ENCODE data around the gene AP5M1.
"Not testable (repeated sequence)": the region's sequence is repeated elsewhere in the genome, so short reads cannot be mapped to it uniquely, and the experiment has no call there.

Gene AP5M1

GRCh38 chr14:57268161-57269069 lies at the start of gene AP5M1, which contains the start of gene EXOC5:
TSS of gene AP5M1 (plus strand) at chr14:57268971. CDS start at chr14:57269315, 344 bp downstream.
TSS of gene EXOC5 (minus strand) at chr14:57268905. CDS start at chr14:57268648, 257 bp downstream.
- peak; percentile 68 for DNase-seq (ENCODE audit: low spot score)

DNA sequence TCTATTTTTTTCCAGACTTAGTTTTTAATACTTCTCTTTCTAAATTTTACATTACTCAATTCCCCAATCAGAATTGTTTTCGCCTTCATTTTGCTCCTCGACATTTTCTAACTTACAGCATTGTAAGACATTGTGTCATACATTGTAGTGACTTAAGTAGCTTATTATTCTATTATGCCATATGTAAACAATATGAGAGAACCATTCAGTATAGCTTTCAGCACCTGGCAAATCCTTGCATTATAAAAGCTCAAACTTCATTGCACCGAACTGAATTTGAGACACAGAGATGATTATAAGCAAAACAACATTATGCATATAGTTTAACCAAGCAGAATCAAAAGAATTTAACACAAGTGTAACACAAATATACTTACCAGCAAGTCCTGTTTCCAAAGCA lies 46.8 kb upstream of the AP5M1 start:
- no peak for DNase-seq (ENCODE audit: low spot score)

DNA sequence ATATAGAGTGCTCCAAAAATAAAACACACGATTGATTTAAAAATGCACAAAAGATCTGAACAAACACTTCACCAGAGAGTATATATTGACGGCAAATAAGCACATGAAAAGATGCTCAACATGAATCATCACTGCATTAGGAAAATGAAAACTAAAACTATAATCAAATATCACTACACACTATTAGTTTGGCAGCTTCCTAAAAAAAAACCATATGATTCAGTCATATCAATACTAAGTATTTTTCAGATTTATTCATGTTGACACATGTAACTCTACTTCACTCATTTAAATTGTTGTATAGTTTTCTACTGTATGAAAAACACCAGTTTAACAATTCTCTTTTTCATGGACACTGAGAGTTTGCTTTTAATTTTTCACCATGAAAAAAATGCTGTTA lies 41.7 kb upstream of the AP5M1 start:
- DNase-seq (ENCODE audit: low spot score): no peak

DNA sequence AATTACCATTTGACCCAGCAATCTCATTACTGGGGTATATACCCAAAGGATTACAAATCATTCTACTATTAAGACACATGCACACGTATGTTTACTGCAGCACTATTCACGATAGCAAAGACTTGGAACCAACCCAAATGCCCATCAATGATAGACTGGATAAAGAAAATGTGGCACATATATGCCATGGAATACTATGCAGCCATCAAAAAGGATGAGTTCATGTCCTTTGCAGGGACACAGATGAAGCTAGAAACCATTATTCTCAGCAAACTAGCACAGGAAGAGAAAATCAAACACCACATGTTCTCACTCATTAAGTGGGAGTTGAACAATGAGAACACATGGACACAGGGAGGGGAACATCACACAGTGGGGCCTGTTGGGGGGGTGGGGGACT lies 40.5 kb upstream of the AP5M1 start:
- not testable (repeated sequence) for DNase-seq (ENCODE audit: low spot score)

DNA sequence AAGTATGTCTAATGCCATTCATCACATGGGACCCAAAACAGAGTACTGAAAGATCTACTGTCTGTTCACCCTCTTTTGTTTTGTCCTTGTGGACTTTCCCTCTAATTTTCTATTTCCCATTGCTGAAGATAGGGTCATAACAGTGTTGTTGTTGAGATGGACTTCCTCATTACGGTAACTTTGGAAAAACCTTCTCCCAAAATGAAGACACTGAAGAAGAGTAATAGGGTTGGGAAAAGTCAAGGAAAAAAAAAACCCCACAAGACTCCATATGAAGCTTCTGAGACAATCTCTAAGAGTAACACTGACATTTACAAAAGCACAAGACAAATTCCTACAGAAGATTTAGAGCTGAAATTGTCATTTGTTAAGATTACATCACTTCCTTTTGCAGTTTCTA lies 36.8 kb upstream of the AP5M1 start:
- DNase-seq (ENCODE audit: low spot score): no peak

DNA sequence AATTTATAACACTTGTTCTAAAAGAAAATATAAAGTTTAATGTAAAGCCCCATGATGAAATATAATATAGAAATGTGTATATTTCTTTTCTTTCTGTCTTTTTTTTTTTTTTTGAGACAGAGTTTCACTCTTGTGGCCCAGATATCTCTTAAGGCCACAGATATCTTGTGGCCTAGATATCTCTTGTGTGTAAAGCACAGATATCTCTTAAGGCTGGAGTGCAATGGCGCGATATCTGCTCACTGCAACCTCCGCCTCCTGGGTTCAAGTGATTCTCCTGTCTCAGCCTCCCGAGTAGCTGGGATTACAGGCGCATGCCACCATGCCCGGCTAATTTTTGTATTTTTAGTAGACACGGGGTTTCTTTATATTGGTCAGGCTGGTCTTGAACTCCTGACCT lies 28.7 kb upstream of the AP5M1 start:
- not testable (repeated sequence) for DNase-seq (ENCODE audit: low spot score)

DNA sequence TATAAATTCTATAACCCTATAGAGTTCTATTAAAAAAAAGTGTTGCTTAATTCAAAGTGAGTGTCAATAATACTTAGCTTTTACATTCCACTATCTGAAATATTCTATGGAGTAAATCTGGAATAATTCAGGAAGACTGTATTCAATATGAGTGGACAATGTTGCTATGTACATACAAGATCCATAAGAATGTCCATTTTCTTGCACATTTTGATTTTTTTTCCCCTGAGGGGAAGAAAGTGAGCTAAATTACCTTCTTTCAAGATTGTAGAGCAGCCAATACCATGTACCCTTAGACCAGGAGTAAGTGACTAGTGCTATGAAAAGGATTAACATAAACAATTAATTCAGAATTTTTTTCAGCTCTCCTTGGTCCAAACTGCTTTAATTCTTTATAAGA lies 25.5 kb upstream of the AP5M1 start:
- no peak for DNase-seq (ENCODE audit: low spot score)

- no peak for DNase-seq (ENCODE audit: low spot score)
These were observed 24.7 kb upstream of the AP5M1 start for GRCh38 chr14:57244106-57244505.

GRCh38 chr14:57245941-57246340 lies 22.8 kb upstream of the AP5M1 start:
- DNase-seq (ENCODE audit: low spot score): no peak

GRCh38 chr14:57246933-57247657 lies 21.7 kb upstream of the AP5M1 start:
- no peak for DNase-seq (ENCODE audit: low spot score)

DNA sequence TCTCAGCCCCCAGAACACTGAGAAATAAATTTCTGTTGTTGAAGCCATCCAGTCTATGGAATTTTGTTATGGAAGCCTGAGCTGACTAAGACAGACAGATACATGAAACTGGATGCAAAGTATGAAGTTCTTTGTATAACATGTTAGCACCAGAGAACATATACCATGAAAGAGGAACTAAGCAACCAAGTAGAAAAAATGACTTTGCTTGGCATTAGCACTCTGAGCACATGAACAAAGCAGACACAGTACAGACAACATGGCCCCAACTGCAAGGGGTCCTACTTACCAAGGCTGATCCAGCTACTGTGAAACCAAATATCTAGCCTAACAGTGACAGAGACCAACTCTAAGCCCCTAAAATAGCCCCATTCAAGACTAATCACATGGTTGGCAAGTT lies 13.9 kb upstream of the AP5M1 start:
- DNase-seq (ENCODE audit: low spot score): no peak

- DNase-seq (ENCODE audit: low spot score): not testable (repeated sequence)
These were observed 10.6 kb upstream of the AP5M1 start for GRCh38 chr14:57258221-57258620.

DNA sequence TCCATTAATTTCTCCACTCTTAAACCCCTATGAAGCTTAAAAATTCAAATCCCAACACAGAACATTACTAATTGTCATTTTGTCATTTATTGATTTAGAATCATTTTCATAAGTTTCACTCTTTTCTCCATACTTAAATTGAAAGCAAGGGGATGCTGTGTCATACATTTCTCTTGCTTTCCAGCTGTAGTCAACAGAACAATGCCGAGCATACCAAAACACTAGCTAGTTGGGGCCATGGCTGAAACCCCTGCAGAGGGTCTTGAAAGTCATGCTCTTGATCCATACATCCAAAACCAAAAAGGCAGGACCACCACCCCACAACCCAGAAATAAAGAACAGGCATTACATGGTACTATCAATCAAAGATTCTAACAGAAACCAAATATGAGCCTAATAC lies 9.1 kb upstream of the AP5M1 start:
- no peak for DNase-seq (ENCODE audit: low spot score)

DNA sequence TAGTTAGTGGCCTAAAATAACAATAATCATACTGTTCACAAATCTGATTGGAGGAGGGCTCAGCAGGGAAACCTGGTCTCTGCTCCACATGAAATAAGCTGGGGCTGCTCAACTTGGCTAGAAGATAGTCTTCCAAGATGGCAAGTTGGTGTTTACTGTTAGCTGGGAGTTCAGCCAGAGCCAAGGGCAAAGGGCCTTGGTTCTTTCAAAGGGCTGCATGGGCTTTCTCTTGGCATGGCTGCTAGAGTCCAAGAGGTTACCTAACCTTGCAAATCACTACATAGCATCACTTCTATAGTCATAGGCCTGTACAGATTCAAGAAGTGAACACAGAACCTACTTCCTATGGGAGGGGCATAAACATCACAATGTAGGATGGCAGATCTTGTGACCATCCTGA lies 7.2 kb upstream of the AP5M1 start:
- DNase-seq (ENCODE audit: low spot score): no peak

GRCh38 chr14:57262117-57262516 lies 6.7 kb upstream of the AP5M1 start:
- DNase-seq (ENCODE audit: low spot score): no peak

- DNase-seq (ENCODE audit: low spot score): no peak
These were observed 2.7 kb upstream of the AP5M1 start for GRCh38 chr14:57266065-57266464.

GRCh38 chr14:57273236-57273635 lies 4.5 kb downstream of the AP5M1 start:
- DNase-seq (ENCODE audit: low spot score): no peak

DNA sequence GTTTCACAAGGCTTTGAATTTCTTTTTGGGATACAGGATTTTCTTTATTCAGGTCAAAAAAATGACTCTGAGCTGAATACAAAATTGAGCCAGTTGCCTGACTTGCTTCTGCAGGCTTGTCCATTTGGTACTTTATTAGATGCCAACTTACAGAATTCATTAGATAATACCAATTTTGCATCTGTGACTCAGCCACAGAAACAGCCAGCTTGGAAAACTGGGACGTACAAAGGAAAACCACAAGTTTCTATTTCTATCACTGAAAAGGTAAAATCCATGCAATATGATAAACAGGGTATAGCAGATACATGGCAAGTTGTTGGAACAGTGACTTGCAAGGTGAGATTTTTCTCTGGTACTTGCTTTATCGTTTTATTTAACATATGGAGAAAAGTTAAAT lies 5.8 kb downstream of the AP5M1 start:
- DNase-seq (ENCODE audit: low spot score): no peak

GRCh38 chr14:57275023-57275664 lies 6.4 kb downstream of the AP5M1 start:
- DNase-seq (ENCODE audit: low spot score): no peak

DNA sequence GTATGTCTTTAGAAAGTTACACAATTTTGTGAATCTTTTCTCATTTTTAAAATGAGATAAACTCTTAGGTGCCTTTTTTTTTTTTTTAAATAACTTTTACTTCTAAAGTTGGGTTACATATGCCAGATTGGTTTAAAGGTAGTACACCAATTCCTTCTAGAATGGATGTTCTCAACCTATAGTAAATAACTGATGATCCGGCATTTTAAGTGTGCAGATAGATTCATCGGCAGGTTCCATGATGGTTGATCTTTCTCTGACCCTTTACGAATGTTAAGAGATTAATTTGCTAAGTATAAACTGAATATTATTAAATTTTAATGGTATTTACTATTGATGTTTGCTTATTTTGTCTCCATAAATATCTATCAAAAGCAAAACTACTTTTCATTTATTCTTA lies 8.3 kb downstream of the AP5M1 start:
- DNase-seq (ENCODE audit: low spot score): no peak

GRCh38 chr14:57287745-57288144 lies 19.0 kb downstream of the AP5M1 start:
- DNase-seq (ENCODE audit: low spot score): no peak

DNA sequence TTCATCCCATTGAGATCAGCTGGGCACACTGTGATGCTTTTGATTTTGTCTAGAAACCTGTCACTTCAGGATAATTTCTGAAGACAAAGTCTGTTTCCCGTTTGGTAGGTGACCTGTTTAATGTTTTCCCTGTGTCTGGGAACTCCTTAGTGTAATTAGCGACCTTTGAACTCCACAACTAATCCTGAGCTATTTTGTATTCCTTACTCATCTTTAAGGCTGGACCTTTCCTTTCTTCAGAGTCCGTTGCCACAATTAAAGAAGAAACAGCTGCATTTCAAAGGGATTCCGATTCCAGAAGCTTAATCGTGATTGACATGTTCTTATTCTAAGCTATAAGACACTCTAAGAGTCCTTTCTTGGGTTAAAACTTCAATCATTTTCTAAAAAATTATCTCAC lies 22.0 kb downstream of the AP5M1 start:
- no peak for DNase-seq (ENCODE audit: low spot score)

All from HuH-7 (cell line).